Neural cell (in vitro differentiated cells): ENCODE data around the gene SRGAP3. TPM values are rescaled to one million over a fixed set of nuclear protein-coding genes. Genes with fewer than 3 reads are reported as not detected.

Experiments
- H2AFZ ChIP-seq: fragments of 200-600, 300-800 bp; sonication (generic), shearing (Covaris generic); 2 replicates; pipeline ENCODE4 v1.6.0; 2014; ENCODE audit warnings: low read depth, mild to moderate bottlenecking, antibody characterized with exemption, low read length, moderate library complexity
- H3F3A ChIP-seq: fragments of 200-600 bp; shearing (Covaris generic); 2 replicates; pipeline ENCODE4 v1.6.1; 2016; ENCODE audit warnings: mild to moderate bottlenecking, moderate library complexity, mixed read lengths, antibody characterized with exemption, low read length; ENCODE audit not compliant: insufficient read depth, poor library complexity, severe bottlenecking
- H3K27ac ChIP-seq: fragments of 200-600, 300-800 bp; sonication (generic), shearing (Covaris generic); 2 replicates; pipeline ENCODE4 v1.5.1; 2014; ENCODE audit warnings: mild to moderate bottlenecking, low read length, moderate library complexity
- H3K27me3 ChIP-seq: fragments of 300-800, 200-600 bp; sonication (generic), shearing (Covaris generic); 2 replicates; pipeline ENCODE4 v1.6.0; 2014; ENCODE audit warnings: mild to moderate bottlenecking, low read depth, low read length, moderate library complexity; ENCODE audit not compliant: insufficient read depth
- H3K36me3 ChIP-seq: fragments of 300-800, 200-600 bp; sonication (generic), shearing (Covaris generic); 2 replicates; pipeline ENCODE4 v1.5.1; 2014; ENCODE audit warnings: mild to moderate bottlenecking, antibody characterized with exemption, low read length, moderate library complexity; ENCODE audit not compliant: insufficient read depth
- H3K4me2 ChIP-seq: fragments of 300-800, 200-600 bp; sonication (generic), shearing (Covaris generic); 2 replicates; pipeline ENCODE4 v1.6.0; 2014; ENCODE audit warnings: mild to moderate bottlenecking, low read length
- H3K4me3 ChIP-seq: fragments of 300-800, 200-600 bp; sonication (generic), shearing (Covaris generic); 2 replicates; pipeline ENCODE4 v1.5.1; 2014; ENCODE audit warnings: mild to moderate bottlenecking, low read length, moderate library complexity
- H3K79me2 ChIP-seq: fragments of 200-600 bp; shearing (Covaris generic); replicated peaks from 2 replicates; pipeline ENCODE4 v1.6.0; 2014; ENCODE audit warnings: mild to moderate bottlenecking, low read length, moderate library complexity; ENCODE audit not compliant: insufficient read depth
- H3K9ac ChIP-seq: fragments of 300-800, 200-600 bp; sonication (generic), shearing (Covaris generic); 2 replicates; pipeline ENCODE4 v1.6.1; 2016; ENCODE audit warnings: mild to moderate bottlenecking, low read length, mixed read lengths
- H3K9me2 ChIP-seq: fragments of 200-600 bp; shearing (Covaris generic); 2 replicates; pipeline ENCODE4 v1.6.1; 2016; ENCODE audit warnings: mild to moderate bottlenecking, low read length, mixed read lengths; ENCODE audit not compliant: insufficient read depth
- H3K9me3 ChIP-seq: fragments of 200-600, 300-800 bp; sonication (generic), shearing (Covaris generic); 2 replicates; pipeline ENCODE4 v1.6.1; 2016; ENCODE audit warnings: mild to moderate bottlenecking, mixed run types, low read length, moderate library complexity, mixed read lengths
- H4K20me1 ChIP-seq: fragments of 200-600 bp; shearing (Covaris generic); 2 replicates; pipeline ENCODE4 v1.6.1; 2016; ENCODE audit warnings: mild to moderate bottlenecking, mixed run types; ENCODE audit not compliant: insufficient read depth
- CTCF ChIP-seq: fragments of 450-650 bp; IDR thresholded peaks from 2 replicates; pipeline ENCODE4 v1.5.1; 2014; ENCODE audit warnings: antibody characterized with exemption, mild to moderate bottlenecking, moderate library complexity; ENCODE audit not compliant: poor library complexity, severe bottlenecking
- EP300 ChIP-seq: fragments of 450-650 bp; conservative IDR thresholded peaks from 2 replicates; pipeline ENCODE4 v1.6.1; 2014; ENCODE audit warnings: antibody characterized with exemption, mild to moderate bottlenecking, moderate library complexity; ENCODE audit not compliant: poor library complexity, severe bottlenecking
- EZH2 ChIP-seq: fragments of 200-600, 300-800 bp; shearing (Covaris generic), sonication (generic); IDR thresholded peaks from 2 replicates; pipeline ENCODE4 v1.6.1; 2014; ENCODE audit warnings: antibody characterized with exemption, low read length, borderline replicate concordance, mild to moderate bottlenecking; ENCODE audit not compliant: insufficient read depth, poor library complexity, severe bottlenecking
- MXI1 ChIP-seq: fragments of 450-650 bp; conservative IDR thresholded peaks from 2 replicates; pipeline ENCODE4 v1.6.1; 2014; ENCODE audit warnings: antibody characterized with exemption, mild to moderate bottlenecking; ENCODE audit not compliant: poor library complexity, severe bottlenecking
- POLR2AphosphoS5 ChIP-seq: IDR thresholded peaks from 2 replicates; pipeline ENCODE4 v1.6.1; 2012
- RAD21 ChIP-seq: fragments of 450-650 bp; conservative IDR thresholded peaks from 2 replicates; pipeline ENCODE4 v1.6.1; 2014; ENCODE audit warnings: antibody characterized with exemption, mild to moderate bottlenecking, moderate library complexity
- REST ChIP-seq: IDR thresholded peaks from 2 replicates; pipeline ENCODE4 v1.6.1; 2012; ENCODE audit warnings: borderline replicate concordance
- SMC3 ChIP-seq: fragments of 450-650 bp; conservative IDR thresholded peaks from 2 replicates; pipeline ENCODE4 v1.6.1; 2014; ENCODE audit warnings: antibody characterized with exemption, mild to moderate bottlenecking, moderate library complexity; ENCODE audit not compliant: poor library complexity
- TAF1 ChIP-seq: IDR thresholded peaks from 2 replicates; pipeline ENCODE4 v1.6.1; 2012; ENCODE audit warnings: low read depth
- polyA plus RNA-seq: library from polyadenylated mRNA; depleted of rRNA; stranded (reverse); fragments of >200 nt; gene quantifications from 2 replicates; pipeline ENCODE4 v1.2.3, GENCODE V29; 2014

SRGAP3 gene
- polyA plus RNA-seq, 1 donor from 2014 or later, result 31.5 TPM

GRCh38 chr3:9030034-9030433 is 219.4 kb downstream of the SRGAP3 start:
- Histone ChIP-seq H4K20me1 (no peaks in the 10 kb centered on the region), H3K79me2 (no peaks in the 10 kb centered on the region), H3K9me2 (no peaks in the 10 kb centered on the region), H3K9ac (no peak overlapping the region), H3F3A (no peaks in the 10 kb centered on the region), H3K4me3 (no peak overlapping the region), H3K36me3 (no peaks in the 10 kb centered on the region), H2AFZ (no peak overlapping the region), H3K4me2 (no peak overlapping the region), H3K27ac (no peak overlapping the region), H3K9me3 (no peaks in the 10 kb centered on the region), H3K27me3 (no peaks in the 10 kb centered on the region)
- TF ChIP-seq SMC3 (no peak), TAF1 (no peak), REST (no peak), EZH2 (no peak), CTCF (no peak), RAD21 (no peak)

- no peak overlapping the region for H3K9ac ChIP-seq
- no peak overlapping the region for H3K4me3 ChIP-seq
- no peaks in the 10 kb centered on the region for H3K9me3 ChIP-seq
- TF ChIP-seq TAF1 (no peak), MXI1 (no peak), POLR2AphosphoS5 (no peak), SMC3 (no peak), EZH2 (no peak), RAD21 (no peak), EP300 (no peak), CTCF (no peak), REST (no peak)
- no peaks in the 10 kb centered on the region for H3K36me3 ChIP-seq
- H3K27me3 ChIP-seq, result no peaks in the 10 kb centered on the region
- no peak overlapping the region for H3K27ac ChIP-seq
- H3K9me2 ChIP-seq, result no peaks in the 10 kb centered on the region
- no peaks in the 10 kb centered on the region for H3F3A ChIP-seq
- H3K79me2 ChIP-seq, result no peaks in the 10 kb centered on the region
- no peak overlapping the region for H3K4me2 ChIP-seq
- H4K20me1 ChIP-seq, result no peaks in the 10 kb centered on the region
- no peak overlapping the region for H2AFZ ChIP-seq
Measured at GRCh38 chr3:9028134-9028533, 221.3 kb downstream of the SRGAP3 start.
